Tibial nerve (tissue), 4 donors: Measurements from ENCODE around the gene SMU1. TPM values are rescaled to one million over a fixed set of nuclear protein-coding genes. Genes with fewer than 3 reads are reported as not detected.
A peak's percentile ranks its signal among the peaks of the same experiment; 100 is the strongest.

Experiments used
- DNase-seq, 2 donors: peaks; one replicate each; pipeline ENCODE4 v3.0.0-alpha.2; 2019; ENCODE audit warnings: low spot score in 2 of 2
- H3K27ac ChIP-seq, 4 donors: fragments of 200-600 bp; sonication (generic) in 3 of 4; one replicate each; pipeline ENCODE4 v1.5.1; 2017 to 2019; ENCODE audit warnings: mild to moderate bottlenecking in 1 of 4
- H3K27me3 ChIP-seq, 2 donors: fragments of 200-600 bp; sonication (generic) in 1 of 2; one replicate each; pipeline versions ENCODE4 v1.5.1 to v1.6.0; 2017 to 2019
- H3K36me3 ChIP-seq, 3 donors: fragments of 200-600 bp; sonication (generic); one replicate each; pipeline ENCODE4 v1.5.1; 2018 to 2019
- H3K4me1 ChIP-seq, 4 donors: fragments of 200-600 bp; sonication (generic) in 3 of 4; one replicate each; pipeline ENCODE4 v1.5.1; 2017 to 2019
- H3K4me3 ChIP-seq, 4 donors: fragments of 200-600 bp; sonication (generic) in 3 of 4; one replicate each; pipeline ENCODE4 v1.5.1; 2017 to 2019; ENCODE audit warnings: mild to moderate bottlenecking in 1 of 4, moderate library complexity in 1 of 4
- H3K9me3 ChIP-seq, 4 donors: fragments of 200-600 bp; sonication (generic) in 3 of 4; one replicate each; pipeline ENCODE4 v1.5.1; 2017 to 2019
- CTCF ChIP-seq, 5 experiments: fragments of 200-600 bp in 3 of 5; fragments of 450-650 bp in 2 of 5; sonication (generic) in 3 of 5; IDR thresholded peaks; one replicate each; pipeline ENCODE4 v1.5.1; 2016 to 2019; ENCODE audit warnings: antibody characterized with exemption in 5 of 5, mild to moderate bottlenecking in 3 of 5, moderate library complexity in 2 of 5
- EP300 ChIP-seq, 2 donors: sonication (generic); formaldehyde crosslinking; IDR thresholded peaks; one replicate each; pipeline ENCODE4 v1.6.1; 2017; ENCODE audit warnings: antibody characterized with exemption in 2 of 2, mild to moderate bottlenecking in 1 of 2
- POLR2A ChIP-seq, 2 donors: fragments of 450-650 bp; IDR thresholded peaks; one replicate each; pipeline ENCODE4 v1.6.1; 2017; ENCODE audit warnings: antibody characterized with exemption in 2 of 2, mild to moderate bottlenecking in 2 of 2, moderate library complexity in 2 of 2
- WGBS, 2 donors: methylation state at CpG; one replicate each; pipeline ENCODE4 v1.1.5; 2018; 5-methylcytosine and 5-hydroxymethylcytosine counted together
- total RNA-seq, 4 donors: library from RNA; depleted of rRNA; stranded (reverse); fragments of >200 nt; gene quantifications; one replicate each; pipeline ENCODE4 v1.1.0, GENCODE V29; 2016

The SMU1 gene
- total RNA-seq, 4 donors from 2014 or later: 15.1 to 19.9 (median 16.8) TPM

DNA sequence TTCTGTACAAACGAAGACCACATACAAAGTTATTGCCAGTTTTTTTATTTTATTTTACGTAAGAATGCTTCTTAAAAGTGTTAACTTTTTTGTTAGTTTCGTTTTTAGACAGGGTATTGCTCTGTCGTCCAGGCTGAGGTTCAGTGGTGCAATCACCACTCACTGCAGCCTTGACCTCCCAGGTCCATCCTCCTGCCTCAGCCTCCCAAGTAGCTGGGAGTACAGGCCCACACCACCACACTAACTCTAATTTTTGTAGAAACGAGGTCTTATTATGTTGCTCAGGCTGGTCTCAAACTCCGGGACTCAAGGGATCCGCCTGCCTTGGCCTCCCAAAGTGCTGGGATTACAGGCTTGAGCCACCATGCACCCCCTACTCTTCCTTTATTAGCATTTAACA lies 53.7 kb downstream of the SMU1 start:
- no peaks in the 10 kb centered on the region for H3K9me3 ChIP-seq
- H3K27me3 ChIP-seq: no peaks in the 10 kb centered on the region
- TF ChIP-seq POLR2A (IDR thresholded peaks at IDR 0.05) (no peak), EP300 (IDR thresholded peaks at IDR 0.05) (no peak), CTCF (IDR thresholded peaks at IDR 0.05) (no peak)
- H3K36me3 ChIP-seq: peaks cover 0 to 32% (median 0%) of the 10 kb centered on the region in 3 donors
- 70 to 74% methylated on average over 7 of the region's 7 CpGs for WGBS, 2 donors
- H3K4me3 ChIP-seq: no peak overlapping the region
- no peak for DNase-seq
- H3K4me1 ChIP-seq: peaks cover 0 to 44% (median 31%) of the 10 kb centered on the region in 4 donors
- H3K27ac ChIP-seq: peak overlapping the region in 2 of 4 donors; percentile 25 to 41

DNA sequence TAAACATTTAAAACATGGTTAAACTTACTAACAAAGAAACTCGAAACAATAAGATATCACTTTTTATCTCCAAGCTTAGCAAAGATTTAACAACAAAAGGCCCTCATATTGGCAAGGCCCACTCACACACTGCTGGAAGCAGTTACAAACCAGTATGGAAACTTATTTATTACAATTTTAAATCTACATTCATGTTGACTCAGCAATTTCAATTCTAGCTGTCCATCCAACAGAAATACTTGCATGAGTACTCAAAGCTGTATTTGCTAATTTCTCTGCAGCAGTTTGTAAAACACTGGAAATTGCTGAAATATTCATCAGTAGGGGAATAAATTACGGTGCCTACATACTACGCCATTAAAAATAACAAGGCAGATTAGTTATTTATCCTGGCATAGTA lies 54.2 kb downstream of the SMU1 start:
- Histone ChIP-seq H3K4me1 (peaks cover 0 to 39% (median 26%) of the 10 kb centered on the region in 4 donors), H3K36me3 (peaks cover 0 to 28% (median 0%) of the 10 kb centered on the region in 3 donors), H3K4me3 (no peak overlapping the region), H3K27me3 (no peaks in the 10 kb centered on the region), H3K27ac (peak overlapping the region in 1 of 4 donors; percentile 41), H3K9me3 (no peaks in the 10 kb centered on the region)
- WGBS, 2 donors: 60 to 63% methylated on average over 3 of the region's 3 CpGs
- no peak for DNase-seq
- TF ChIP-seq CTCF (IDR thresholded peaks at IDR 0.05): no peak
- TF ChIP-seq POLR2A (IDR thresholded peaks at IDR 0.05): no peak
- no peak for TF ChIP-seq EP300 (IDR thresholded peaks at IDR 0.05)

DNA sequence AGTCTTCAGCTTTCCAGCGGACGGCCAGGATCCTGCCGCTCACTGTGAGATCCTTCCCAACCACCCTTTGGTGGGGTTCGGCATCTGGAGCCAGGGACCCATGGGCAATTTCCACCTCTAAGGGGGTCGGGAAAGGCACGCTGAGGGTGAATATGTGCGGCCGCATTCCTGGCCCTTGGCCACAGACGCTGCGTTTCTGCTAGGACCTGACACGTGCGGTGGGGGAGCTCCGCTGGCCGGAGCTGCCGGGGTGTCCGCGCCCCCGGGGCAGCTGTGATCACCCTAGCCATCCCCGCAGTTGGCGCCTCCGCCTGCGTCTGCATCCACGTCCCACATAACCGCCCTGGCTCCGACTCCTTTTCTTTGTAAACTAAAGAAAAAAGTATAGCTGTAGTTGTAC lies 56.7 kb downstream of the SMU1 start:
- TF ChIP-seq CTCF (IDR thresholded peaks at IDR 0.05): no peak
- no peak for TF ChIP-seq EP300 (IDR thresholded peaks at IDR 0.05)
- WGBS, 2 donors: 85 to 92% methylated on average over 25 of the region's 25 CpGs
- Histone ChIP-seq H3K4me1 (peaks cover 0 to 26% (median 15%) of the 10 kb centered on the region in 4 donors), H3K27me3 (no peaks in the 10 kb centered on the region), H3K4me3 (no peak overlapping the region), H3K9me3 (no peaks in the 10 kb centered on the region), H3K27ac (no peak overlapping the region), H3K36me3 (peaks cover 0 to 27% (median 0%) of the 10 kb centered on the region in 3 donors)
- no peak for DNase-seq

- TF ChIP-seq POLR2A (IDR thresholded peaks at IDR 0.05) (no peak), CTCF (IDR thresholded peaks at IDR 0.05) (no peak), EP300 (IDR thresholded peaks at IDR 0.05) (no peak)
- H3K36me3 ChIP-seq: peaks cover 0 to 27% (median 0%) of the 10 kb centered on the region in 3 donors
- H3K27ac ChIP-seq: no peak overlapping the region
- no peaks in the 10 kb centered on the region for H3K27me3 ChIP-seq
- 86 to 89% methylated on average over 6 of the region's 6 CpGs for WGBS, 2 donors
- DNase-seq: no peak
- no peaks in the 10 kb centered on the region for H3K9me3 ChIP-seq
- peaks cover 0 to 8% (median under 1%) of the 10 kb centered on the region in 4 donors for H3K4me1 ChIP-seq
- H3K4me3 ChIP-seq: no peak overlapping the region
Measured at GRCh38 chr9:33017283-33018041, 59.0 kb downstream of the SMU1 start.

GRCh38 chr9:33014665-33015014 lies 61.8 kb downstream of the SMU1 start:
- no peaks in the 10 kb centered on the region for H3K9me3 ChIP-seq
- 40 to 47% methylated on average over 1 of the region's 1 CpG for WGBS, 2 donors

More at GRCh38 chr9:33014665-33015014, 61.8 kb downstream of the SMU1 start:
- Histone ChIP-seq H3K27me3 (no peaks in the 10 kb centered on the region), H3K4me3 (no peak overlapping the region), H3K27ac (no peak overlapping the region), H3K4me1 (no peaks in the 10 kb centered on the region), H3K36me3 (peaks cover 0 to 14% (median 0%) of the 10 kb centered on the region in 3 donors)
- DNase-seq: no peak
- TF ChIP-seq POLR2A (IDR thresholded peaks at IDR 0.05) (no peak), EP300 (IDR thresholded peaks at IDR 0.05) (no peak), CTCF (IDR thresholded peaks at IDR 0.05) (no peak)
